ENCODE measurements around the gene METTL26. TPM values are rescaled to one million over a fixed set of nuclear protein-coding genes. Genes with fewer than 3 reads are reported as not detected.

Gene METTL26
- total RNA-seq, 4 donors from 2014 or later: 69.6 to 105 (median 79.9) TPM

GRCh38 chr16:662597-662996, 26.5 kb upstream of the METTL26 start:
- intact Hi-C loops (cut with DNase I): loop anchor here (10.0 kb wide), 1 partner anchor 78 kb away; no protein-coding TSS in a partner anchor
- Histone ChIP-seq H3K4me3 (no peak overlapping the region), H3K36me3 (peaks cover 0 to 24% (median 0%) of the 10 kb centered on the region in 3 donors), H3K27ac (no peak overlapping the region), H3K9me3 (no peaks in the 10 kb centered on the region), H3K27me3 (no peaks in the 10 kb centered on the region), H3K4me1 (peaks cover 16 to 28% (median 18%) of the 10 kb centered on the region in 3 donors)
- TF ChIP-seq, protein P1, sequence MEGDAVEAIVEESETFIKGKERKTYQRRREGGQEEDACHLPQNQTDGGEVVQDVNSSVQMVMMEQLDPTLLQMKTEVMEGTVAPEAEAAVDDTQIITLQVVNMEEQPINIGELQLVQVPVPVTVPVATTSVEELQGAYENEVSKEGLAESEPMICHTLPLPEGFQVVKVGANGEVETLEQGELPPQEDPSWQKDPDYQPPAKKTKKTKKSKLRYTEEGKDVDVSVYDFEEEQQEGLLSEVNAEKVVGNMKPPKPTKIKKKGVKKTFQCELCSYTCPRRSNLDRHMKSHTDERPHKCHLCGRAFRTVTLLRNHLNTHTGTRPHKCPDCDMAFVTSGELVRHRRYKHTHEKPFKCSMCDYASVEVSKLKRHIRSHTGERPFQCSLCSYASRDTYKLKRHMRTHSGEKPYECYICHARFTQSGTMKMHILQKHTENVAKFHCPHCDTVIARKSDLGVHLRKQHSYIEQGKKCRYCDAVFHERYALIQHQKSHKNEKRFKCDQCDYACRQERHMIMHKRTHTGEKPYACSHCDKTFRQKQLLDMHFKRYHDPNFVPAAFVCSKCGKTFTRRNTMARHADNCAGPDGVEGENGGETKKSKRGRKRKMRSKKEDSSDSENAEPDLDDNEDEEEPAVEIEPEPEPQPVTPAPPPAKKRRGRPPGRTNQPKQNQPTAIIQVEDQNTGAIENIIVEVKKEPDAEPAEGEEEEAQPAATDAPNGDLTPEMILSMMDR (IDR thresholded peaks at IDR 0.05): no peak
- DNase-seq: no peak
- 94 to 100% methylated on average over 1 to 18 of the region's 21 CpGs for WGBS, 2 donors

- no peak overlapping the region for H3K27ac ChIP-seq
- no CpG with 5 or more reads among the region's 19 CpGs for WGBS, 2 donors
- no peaks in the 10 kb centered on the region for H3K9me3 ChIP-seq
- H3K4me3 ChIP-seq: no peak overlapping the region
- DNase-seq: no peak
- H3K36me3 ChIP-seq: peaks cover 0 to 29% (median 0%) of the 10 kb centered on the region in 3 donors
- TF ChIP-seq, protein P1 (IDR thresholded peaks at IDR 0.05): no peak
- TF ChIP-seq POLR2A (IDR thresholded peaks at IDR 0.05): no peak
- H3K4me1 ChIP-seq: peaks cover 11 to 23% (median 13%) of the 10 kb centered on the region in 3 donors
- intact Hi-C loops (cut with DNase I): loop anchor here (10.0 kb wide), 1 partner anchor 77 kb away; no protein-coding TSS in a partner anchor
- no peaks in the 10 kb centered on the region for H3K27me3 ChIP-seq
Observed at GRCh38 chr16:662095-662494, 26.0 kb upstream of the METTL26 start.

DNA sequence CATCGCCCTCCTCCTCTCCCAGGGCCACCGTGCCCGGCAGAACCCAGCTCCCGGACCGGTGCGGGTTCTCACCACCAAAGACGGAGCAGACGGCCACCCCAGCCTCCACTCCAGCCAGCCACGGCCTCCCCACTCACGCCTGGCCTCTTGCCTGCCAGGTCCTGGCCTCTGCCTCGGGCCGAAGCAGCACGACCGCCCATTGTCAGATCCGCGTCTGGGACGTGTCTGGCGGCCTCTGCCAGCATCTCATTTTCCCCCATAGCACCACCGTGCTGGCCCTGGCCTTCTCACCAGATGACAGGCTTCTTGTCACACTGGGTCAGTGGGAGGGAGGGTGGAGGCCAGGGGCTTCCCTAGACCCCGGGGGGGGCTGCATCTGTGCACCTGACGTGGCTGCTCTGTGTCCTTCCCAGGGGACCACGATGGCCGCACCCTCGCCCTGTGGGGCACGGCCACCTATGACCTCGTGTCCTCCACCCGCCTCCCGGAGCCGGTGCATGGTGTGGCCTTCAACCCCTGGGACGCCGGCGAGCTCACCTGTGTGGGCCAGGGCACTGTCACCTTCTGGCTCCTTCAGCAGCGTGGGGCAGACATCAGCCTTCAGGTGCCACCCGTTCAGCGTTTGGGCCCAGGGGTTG, 25.2 kb upstream of the METTL26 start:
- DNase-seq: no peak
- Histone ChIP-seq H3K4me3 (peak overlapping the region in 2 of 4 donors; percentile 25 to 59), H3K27me3 (no peaks in the 10 kb centered on the region), H3K4me1 (peaks cover 10 to 18% (median 13%) of the 10 kb centered on the region in 3 donors), H3K36me3 (peaks cover 0 to 37% (median 5%) of the 10 kb centered on the region in 3 donors), H3K9me3 (no peaks in the 10 kb centered on the region), H3K27ac (peak overlapping the region; percentile 11 to 79 (median 62))
- no peak for TF ChIP-seq POLR2A (IDR thresholded peaks at IDR 0.05)
- TF ChIP-seq, protein P1 (IDR thresholded peaks at IDR 0.05): no peak
- intact Hi-C loops (cut with DNase I): loop anchor here (10.0 kb wide), 1 partner anchor 77 kb away; no protein-coding TSS in a partner anchor
- WGBS, 2 donors: 40 to 80% methylated on average over 3 to 14 of the region's 35 CpGs

DNA sequence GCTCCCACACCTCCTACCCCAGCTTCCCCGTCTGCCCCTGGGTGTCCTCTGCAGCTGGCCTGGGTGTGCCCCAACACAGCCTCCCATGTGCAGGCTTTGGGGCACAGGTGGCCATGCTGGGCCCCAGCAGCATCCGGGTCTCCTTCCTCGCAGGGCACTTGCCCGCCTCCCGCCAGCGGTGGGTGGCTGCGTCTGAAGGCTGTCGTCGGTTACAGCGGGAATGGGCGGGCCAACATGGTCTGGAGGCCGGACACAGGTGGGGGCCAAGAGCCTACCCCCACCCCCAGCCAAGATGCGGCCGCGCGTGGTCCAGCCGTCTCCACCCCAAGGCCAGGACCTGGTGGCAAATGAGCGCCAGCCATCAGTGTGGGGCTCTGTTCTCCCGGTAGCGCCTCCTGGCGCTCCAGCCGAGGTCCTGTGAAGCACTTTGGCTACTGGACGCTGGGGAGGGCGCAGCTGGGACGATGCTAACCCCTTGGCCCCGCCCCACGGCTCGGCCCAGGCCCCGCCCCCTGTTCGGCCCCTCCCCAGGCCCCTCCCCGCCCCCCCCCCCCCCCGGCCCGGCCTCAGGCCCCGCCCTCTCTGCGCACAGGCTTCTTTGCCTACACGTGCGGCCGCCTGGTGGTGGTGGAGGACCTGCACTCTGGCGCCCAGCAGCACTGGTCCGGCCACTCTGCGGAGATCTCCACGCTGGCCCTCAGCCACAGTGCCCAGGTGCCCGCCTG, 24.5 kb upstream of the METTL26 start:
- peak overlapping the region in 3 of 4 donors; percentile 25 to 59 (median 27) for H3K4me3 ChIP-seq
- peaks cover 0 to 44% (median 5%) of the 10 kb centered on the region in 3 donors for H3K36me3 ChIP-seq
- H3K27ac ChIP-seq: peak overlapping the region; percentile 49 to 88 (median 67)
- no peaks in the 10 kb centered on the region for H3K27me3 ChIP-seq
- no peaks in the 10 kb centered on the region for H3K9me3 ChIP-seq
- WGBS, 2 donors: 39% methylated on average over 6 of the region's 43 CpGs; no CpG with 5 or more reads in 1 of the 2 donors
- peaks cover 10 to 18% (median 13%) of the 10 kb centered on the region in 3 donors for H3K4me1 ChIP-seq
- DNase-seq: no peak
- TF ChIP-seq, protein P1 (IDR thresholded peaks at IDR 0.05): peak in 5 of 6 experiments; percentile 37 to 64 (median 54)
- peak in 1 of 4 donors; percentile 20 for TF ChIP-seq POLR2A (IDR thresholded peaks at IDR 0.05)
- intact Hi-C loops (cut with DNase I): loop anchor here (10.0 kb wide), 1 partner anchor 76 kb away; no protein-coding TSS in a partner anchor

GRCh38 chr16:660132-660458, 24.0 kb upstream of the METTL26 start:
- WGBS, 2 donors: 67% methylated on average over 4 of the region's 6 CpGs; no CpG with 5 or more reads in 1 of the 2 donors
- no peaks in the 10 kb centered on the region for H3K27me3 ChIP-seq
- TF ChIP-seq, protein P1 (IDR thresholded peaks at IDR 0.05): no peak
- TF ChIP-seq POLR2A (IDR thresholded peaks at IDR 0.05): no peak
- intact Hi-C loops (cut with DNase I): loop anchor here (10.0 kb wide), 1 partner anchor 75 kb away; no protein-coding TSS in a partner anchor
- peaks cover 0 to 49% (median 5%) of the 10 kb centered on the region in 3 donors for H3K36me3 ChIP-seq
- DNase-seq: no peak
- peak overlapping the region; percentile 49 to 88 (median 67) for H3K27ac ChIP-seq
- H3K4me3 ChIP-seq: peak overlapping the region in 2 of 4 donors; percentile 25 to 59
- H3K4me1 ChIP-seq: peaks cover 10 to 18% (median 13%) of the 10 kb centered on the region in 3 donors
- no peaks in the 10 kb centered on the region for H3K9me3 ChIP-seq
